NCI-H2227 (cell line): ENCODE data around the gene PTPA.
A peak's percentile ranks its signal among the peaks of the same experiment; 100 is the strongest.
"Not testable (repeated sequence)": the region's sequence is repeated elsewhere in the genome, so short reads cannot be mapped to it uniquely, and the experiment has no call there.

Experiments used
- DNase-seq: peaks from one replicate; lab custom pipeline; 2025; ENCODE audit not compliant: unreplicated experiment; lab: John Stamatoyannopoulos, UW

Gene PTPA

DNA sequence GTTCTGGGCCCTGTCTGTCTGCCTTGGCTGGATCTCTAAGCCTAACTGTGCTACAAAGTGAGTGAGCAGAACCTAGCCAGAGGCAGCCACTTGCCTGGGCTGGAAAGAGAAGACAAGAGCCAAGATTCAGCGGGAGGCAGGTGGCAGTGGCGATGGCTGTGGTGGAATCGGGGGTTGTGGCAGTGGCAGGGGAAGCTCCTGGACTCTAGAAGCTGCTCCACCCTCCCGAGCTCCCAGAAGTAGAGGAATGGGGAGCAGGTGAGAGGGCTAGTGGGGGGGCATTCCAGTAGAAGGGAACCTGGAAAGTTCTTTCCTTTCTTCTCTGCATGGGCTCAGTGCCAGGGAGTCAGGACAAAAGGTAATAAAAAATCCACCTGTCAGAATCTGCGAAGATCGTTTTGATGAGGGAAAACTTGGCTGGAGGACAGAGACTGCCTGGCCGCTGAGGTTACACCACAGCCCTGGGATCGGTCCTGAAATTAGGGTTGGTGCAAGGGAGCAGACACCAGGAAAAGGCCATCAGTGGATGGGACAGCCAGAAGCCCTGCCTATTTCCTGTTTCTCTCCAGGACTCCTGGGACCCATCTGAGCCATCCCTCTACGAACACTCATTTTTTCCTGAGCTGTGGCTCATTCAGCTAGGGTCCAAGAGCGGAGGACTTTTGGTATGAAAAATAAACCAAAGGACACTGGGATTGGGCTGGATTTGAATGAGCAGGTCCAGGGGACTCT, 2.2 kb upstream of the PTPA start:
- DNase-seq: no peak

DNA sequence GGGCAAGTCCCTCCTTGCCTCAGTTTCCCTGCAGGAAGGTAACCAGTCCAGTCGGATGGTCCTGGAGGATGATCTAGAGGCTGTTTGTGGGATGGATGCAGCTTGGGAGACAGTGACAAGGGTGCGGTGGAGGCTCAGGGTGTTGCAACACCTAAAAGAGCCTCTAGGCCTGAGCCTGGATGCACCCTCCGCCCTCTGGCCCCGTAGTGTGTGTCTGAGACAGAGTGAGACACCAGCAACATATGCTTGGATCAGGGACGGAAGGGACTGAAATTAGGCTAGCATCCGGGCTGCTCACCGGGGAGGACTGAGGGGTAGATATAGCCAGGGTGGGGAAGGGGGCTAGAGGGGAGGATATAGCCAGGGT, 1.7 kb upstream of the PTPA start:
- no peak for DNase-seq

DNA sequence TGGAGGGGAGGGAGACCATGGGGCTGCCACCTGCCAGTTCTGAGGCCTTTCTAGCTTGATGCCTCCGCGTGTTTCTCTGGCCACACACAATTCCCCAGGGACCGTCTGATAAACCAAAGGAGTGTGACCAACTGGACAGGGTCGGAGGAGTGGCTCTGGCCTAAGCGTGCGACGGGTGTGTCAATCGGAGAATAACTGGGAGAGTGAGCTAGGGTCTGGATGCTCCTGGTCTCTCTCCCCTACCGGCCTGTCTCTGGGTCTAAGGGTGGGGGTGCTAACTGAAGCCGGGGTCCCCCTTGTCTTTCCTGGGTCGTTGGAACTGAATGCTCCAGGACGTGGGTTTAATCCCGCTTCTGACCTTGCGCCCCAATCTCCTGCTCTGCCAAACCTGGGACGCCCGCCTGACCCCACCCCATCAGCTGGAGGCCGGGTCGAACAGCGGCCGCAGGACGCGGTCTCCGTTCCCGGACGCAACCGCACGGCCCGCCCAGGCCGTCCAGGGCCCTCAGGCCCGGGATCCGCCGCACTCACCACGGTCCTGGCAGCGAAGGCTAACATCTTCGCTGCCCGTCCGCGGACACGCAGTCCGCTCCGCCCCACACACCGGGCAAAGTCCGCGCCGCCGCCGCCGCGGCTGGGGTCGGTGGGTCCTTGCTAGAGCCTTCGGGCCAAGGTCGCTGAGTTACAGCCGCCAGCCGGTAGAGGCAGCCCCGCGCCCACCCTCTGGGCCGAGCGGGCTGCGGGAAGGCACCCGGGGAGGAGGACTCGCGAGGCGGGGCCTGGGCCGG, 1.1 kb upstream of the PTPA start:
- DNase-seq: no peak

DNA sequence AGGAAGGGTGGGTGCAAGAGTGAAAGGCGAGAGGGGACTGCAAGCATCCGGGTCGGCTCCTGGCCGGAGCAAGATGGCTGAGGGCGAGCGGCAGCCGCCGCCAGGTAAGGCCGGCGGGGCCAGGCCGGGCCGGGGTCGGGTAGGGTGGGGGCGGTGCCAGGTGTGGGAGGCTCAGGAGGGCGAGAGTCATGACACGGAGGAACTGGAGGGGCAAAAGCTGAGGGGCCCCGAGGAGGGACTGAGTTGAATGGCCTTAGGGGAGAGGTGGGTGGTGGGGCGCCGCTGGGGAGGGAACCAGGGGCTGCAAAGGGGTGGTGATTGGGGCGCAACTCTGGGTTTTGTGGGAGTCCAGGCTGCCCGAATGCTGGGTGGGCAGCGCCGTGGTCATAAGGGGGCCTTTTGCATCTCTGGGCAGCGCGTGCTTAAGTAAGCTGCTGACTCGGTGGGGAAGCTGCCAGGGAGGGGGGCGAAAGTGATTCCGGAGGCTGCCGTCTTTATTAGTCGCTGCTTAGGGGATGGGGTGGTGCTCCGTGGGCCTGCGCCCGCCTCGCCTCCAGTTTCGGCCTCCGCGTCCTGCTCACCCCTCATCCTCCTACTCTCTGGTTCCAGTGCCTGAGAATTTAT, 425 bp downstream of the PTPA start:
- peak; percentile 43 for DNase-seq

DNA sequence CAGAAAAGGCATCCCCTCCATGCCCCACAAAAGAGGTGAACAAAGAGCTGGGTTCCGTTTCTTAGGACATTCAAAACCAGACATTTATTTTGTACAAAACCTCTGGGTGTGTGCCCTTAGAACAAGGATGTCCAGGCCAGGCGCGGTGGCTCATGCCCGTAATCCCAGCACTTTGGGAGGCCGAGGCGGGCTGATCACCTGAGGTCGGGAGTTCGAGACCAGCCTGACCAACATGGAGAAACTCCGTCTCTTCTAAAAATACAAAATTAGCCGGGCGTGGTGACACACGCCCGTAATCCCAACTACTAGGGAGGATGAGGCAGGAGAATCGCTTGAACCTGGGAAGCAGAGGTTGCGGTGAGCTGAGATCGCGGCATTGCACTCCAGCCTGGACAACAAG, 1.3 kb downstream of the PTPA start:
- not testable (repeated sequence) for DNase-seq

DNA sequence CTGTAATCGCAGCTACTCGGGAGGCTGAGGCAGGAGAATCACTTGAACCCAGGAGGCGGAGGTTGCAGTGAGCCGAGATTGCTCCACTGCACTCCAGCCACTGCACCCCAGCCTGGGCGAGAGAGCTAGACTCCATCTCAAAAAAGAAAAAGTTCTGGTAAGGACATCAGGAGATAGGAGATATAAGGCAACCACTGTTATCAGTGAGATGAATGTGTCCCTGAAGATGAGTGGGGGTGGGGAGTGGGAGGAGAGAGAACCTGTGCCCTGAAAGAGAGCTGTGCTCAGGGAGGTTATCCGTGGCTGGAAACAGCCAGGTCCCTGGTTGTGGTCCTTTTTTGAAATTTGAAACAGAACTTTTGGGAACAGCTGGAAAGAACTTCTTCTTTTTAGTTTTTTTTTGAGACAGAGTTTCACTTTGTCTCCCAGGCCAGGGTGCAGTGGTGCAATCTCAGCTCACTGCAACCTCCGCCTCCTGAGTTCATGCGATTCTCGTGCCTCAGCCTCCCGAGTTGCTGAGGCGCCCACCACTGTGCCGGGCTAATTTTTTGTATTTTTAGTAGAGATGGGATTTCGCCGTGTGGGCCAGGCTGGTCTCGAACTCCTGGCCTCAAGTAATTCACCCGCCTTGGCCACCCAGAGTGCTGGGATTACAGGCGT, 2.6 kb downstream of the PTPA start:
- DNase-seq: no peak

DNA sequence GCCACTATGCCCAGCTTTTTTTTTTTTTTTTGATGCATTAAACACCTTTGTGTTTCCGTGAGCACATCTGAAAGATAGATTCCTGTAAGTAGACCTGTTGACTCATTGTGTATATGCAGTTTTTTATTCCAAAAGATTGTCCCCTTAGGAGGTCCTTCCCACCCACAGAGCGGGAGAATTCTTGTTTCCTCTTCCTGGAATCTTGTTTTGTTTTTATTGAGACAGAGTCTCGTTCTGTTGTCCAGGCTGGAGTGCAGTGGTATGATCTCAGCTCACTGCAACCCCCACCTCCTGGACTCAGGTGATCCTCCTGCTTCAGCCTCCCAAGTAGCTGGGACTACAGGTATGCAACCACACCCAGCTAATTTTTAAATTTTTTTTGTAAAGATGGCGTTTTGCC, 7.6 kb downstream of the PTPA start:
- DNase-seq: no peak

DNA sequence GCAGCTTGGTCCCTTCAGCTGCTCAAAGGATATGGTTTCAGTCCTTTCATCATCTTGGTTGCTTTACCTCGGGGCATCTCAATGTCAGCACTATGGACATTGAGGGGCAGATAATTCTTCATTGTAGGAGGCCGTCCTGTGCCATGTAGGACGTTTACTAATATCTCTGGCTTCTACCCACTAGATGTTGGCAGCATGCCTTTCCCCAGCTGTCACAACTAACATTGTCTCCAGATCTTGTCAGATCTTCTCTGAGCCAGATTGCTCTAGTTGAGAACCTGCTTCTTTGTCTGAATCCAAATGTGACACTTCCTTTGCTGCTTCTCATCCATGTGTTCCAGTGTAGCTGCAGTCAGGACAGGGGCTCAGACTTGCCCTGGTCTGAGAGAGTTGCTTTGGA, 10.3 kb downstream of the PTPA start:
- no peak for DNase-seq

DNA sequence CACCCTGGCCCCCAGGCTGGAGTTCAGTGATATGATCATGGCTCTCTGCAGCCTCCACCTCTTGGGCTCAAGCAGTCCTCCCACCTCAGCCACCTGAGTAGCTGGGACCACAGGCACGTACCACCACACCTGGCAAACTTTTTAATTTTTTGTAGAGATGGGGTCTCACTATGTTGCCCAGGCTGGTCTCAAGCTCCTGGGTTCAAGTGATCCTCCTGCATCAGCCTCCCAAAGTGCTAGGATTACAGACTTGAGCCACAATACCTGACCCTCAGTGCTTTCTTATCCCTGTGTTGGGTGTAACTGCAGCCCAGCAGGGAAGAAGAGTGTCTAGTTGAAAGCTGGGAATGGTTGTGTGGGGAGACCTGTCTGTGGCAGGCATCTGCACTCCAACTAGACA, 10.9 kb downstream of the PTPA start:
- no peak for DNase-seq

DNA sequence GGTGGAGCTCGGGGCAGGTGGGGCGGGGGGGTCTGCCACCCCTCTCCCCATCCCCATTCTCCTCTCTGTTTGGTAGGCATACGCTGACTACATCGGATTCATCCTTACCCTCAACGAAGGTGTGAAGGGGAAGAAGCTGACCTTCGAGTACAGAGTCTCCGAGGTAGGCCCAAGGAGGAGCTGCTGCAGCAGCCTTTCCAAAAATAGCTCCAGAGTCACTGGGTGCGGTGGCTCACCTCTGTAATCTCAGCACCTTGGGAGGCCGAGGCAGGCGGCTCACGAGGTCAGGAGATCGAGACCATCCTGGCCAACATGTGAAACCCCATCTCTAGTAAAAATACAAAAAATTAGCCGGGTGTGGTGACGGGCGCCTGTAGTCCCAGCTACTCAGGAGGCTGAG, 11.8 kb downstream of the PTPA start:
- not testable (repeated sequence) for DNase-seq

DNA sequence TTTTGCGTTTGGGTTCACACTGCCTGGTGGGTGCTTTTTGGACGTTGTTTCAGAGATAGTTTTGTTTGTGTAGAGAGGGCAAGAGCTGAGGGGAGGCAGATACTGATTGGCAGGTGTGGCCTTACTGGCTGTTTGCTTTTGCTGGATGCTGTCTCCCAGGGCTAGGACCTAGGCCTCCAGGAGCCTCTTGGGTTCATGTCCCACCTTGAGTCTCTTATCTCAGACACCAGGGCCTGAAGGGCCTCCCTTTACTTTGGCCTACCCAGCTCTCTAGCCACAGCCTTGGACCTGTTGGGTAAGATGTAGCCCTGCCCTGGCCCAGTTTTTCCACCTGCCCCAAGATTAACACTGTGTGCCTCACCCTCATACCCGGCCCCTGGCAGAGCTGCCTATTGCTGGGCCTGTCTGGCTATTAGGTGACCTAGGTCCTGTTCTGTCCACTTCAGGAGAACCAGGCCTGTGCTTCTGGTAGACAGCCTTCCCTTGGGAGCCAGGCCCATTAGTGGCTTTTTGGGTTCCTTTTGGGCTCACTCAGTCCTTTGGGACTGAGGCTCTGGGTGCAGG, 13.4 kb downstream of the PTPA start:
- no peak for DNase-seq

DNA sequence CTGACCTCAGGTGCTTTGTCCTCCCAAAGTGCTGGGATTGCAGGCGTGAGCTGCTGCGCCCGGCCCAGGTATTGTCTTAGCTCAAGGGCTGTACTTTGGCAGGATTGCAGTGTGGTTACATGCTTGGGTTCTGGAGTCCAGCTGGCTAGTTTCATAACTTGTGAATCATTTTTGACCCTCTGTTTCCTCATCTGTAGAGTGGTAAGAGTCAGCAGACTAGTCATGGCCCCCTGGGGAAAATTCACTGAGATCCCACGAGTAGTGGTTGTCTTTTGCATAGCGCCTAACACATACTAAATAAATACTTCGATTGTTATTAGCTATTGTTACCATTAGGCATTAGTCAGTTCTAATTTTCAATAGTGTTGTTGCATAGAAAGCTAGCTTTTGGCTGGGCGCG, 14.3 kb downstream of the PTPA start:
- DNase-seq: no peak

DNA sequence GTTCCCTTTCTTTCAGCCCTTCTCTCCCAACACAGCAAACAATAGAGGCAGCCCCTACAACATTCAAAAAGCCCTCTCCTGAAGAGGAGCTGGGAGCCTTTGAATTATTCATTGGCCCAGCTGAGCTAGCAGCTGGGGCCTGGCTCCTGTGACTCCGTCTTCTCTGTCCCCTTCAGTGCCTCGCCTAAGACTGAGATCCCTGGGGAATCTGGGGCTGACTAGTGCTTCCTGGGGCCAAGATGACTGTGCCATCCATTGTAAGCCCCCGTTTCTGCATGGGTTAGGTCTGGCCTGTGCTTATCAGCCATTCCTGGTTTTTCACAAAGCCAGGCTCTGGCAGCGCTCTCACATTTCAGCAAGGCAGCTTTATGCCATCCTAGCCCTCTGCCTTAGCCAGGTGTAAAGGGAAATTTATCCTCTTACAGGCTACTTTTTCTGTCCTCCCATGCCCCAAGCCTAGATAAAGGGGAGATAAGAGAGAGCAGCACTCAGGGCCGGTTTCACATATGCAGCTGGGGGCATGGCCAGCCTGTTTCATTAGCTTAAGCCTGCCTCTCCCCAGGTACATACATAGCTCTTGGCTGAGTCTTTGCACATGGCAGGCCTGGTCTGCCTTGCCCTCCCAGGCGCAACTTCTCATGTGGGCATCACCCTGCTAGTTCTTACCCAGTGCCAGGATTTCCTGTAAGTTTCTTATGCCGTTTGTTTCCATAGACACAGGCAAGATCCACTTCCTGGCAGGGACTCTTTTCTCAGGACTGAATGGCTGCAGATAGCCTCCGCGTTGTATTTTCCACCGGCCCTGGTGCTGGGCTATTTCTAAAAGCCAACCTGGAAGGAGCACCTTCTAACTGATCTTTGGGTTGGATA, 15.8 kb downstream of the PTPA start:
- DNase-seq: no peak

DNA sequence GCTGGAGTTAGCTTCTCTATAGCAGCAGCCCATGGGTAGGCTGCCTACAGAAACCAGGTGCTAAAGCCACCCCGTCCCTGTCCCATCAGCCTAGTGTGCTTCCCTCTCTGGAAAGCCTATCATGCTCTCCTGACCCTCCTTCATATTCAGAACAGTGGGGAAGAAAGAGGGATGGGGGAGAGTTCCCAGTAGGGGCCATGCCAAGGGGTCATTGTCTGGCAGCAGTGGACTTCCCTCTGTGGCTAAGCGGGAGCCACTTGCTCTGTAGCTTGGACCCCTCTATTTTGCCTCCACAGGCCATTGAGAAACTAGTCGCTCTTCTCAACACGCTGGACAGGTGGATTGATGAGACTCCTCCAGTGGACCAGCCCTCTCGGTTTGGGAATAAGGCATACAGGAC, 17.5 kb downstream of the PTPA start:
- DNase-seq: no peak

DNA sequence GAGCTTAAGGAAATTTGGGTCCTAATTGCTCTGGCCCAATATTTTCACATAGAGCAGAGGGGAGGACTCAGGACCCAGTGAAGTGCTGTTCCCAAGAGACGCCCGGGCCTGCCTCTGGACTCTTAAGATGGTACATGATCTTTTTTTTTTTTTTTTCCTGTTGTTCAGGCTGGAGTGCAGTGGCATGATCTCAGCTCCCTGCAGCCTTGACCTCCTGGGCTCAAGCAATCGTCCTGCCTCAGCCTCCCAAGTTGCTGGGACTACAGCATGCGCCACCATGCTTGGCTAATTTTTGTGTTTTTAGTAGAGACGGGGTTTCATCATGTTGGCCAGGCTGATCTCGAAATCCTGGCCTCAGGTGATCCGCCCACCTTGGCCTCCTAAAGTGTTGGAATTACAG, 19.1 kb downstream of the PTPA start:
- not testable (repeated sequence) for DNase-seq

DNA sequence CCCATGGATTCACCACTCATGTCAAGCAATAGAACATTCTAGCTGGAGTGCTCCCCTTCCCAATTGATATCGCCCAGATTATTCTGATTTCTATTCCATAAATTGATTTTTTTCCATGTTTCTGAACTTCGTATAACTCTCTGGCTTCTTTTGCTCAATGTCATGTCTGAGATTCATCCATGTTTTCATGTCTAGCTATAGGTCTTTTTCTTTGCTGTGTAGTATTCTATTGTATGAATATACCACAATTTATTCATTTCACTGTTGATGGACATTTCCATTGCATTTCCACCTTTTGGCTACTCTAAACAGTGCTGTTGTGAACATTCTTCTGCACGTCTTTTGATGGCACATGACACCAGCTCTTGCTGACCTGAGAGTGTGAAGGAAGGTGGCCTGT, 19.6 kb downstream of the PTPA start:
- no peak for DNase-seq

DNA sequence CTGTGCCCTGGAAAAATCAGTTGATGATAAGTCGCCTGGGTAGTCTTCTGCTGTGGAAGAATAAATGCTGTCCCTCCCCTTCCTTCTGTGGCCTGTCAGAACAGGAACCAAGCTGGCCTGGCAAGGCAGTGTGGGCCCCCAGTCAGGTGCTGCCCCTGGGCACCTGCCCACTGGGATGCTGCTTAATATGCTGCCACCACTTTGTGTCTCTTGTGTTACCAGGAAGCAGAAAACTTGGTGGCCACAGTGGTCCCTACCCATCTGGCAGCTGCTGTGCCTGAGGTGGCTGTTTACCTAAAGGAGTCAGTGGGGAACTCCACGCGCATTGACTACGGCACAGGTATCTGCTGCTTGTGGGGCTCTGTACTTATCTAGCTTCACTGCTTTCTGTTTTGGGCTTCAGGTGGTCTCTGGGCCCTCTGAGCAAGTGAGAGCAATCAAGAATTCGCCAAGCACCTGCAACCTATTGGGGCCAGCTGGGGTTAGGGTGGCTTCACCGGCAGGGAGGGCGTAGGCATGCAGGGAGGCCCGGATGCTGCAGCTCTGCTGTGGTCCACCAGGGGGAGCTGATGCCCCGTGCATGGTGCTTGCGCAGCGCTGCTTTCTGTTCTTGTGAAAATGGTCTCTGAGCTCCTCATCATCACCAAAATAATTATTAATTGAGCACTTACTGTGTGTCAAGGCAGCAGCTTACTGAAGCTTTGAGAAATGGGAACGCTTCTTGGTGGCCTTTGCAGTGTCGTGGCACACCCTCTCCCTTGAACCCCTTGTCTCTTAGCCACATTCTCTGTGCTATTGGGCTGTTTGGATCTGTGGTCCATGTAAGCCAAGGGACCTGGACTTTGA, 20.3 kb downstream of the PTPA start:
- peak; percentile 68 for DNase-seq

DNA sequence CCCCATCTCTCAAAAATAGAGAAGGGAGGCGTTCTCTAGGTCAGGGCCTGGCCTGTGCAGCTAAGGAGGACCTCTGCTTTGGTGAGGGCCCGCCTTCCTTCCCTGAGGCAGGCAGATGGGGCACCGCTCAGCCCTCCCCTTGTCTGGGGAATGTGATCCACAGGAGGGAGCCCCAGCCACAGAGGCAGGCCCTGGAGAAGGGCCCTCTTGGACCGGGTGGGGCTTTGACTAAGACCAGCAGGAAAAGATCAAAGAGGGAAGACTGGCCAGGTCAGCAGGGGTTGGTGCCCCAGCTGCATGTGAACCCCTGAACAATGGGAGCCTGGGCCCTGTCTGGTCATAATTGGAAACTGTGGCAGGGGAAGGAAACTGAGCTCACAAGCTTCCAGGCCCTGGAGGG, 21.9 kb downstream of the PTPA start:
- DNase-seq: no peak

DNA sequence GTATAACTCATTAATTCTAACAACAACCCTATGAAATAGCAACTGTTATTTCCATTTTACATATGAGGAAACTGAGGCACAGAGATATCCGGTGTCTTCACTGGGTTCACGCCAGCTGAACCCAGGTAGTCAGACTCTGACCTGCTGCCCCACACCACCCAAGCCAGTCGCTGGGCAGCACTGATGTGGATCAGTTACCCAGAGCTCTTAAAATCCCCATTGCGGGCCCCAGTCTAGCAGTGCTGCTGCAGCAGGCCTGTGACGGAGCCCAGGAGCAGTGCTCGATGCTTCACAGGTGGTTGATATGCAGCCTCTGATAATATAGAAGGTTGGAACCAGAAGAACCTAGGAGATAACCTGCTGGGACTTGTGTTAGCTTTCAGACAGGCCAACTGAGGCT, 24.3 kb downstream of the PTPA start:
- no peak for DNase-seq
